HepG2 (cell line): ENCODE data around the gene TMEM198. TPM values are rescaled to one million over a fixed set of nuclear protein-coding genes. Genes with fewer than 3 reads are reported as not detected.

Experiments
- DMAP1 ChIP-seq: IDR thresholded peaks from 2 replicates; pipeline ENCODE4 v1.6.1; 2016
- DNMT3B ChIP-seq: conservative IDR thresholded peaks from 2 replicates; pipeline ENCODE4 v1.6.1; 2016; ENCODE audit warnings: missing biosample characterization, control low read depth
- GATAD1 ChIP-seq: IDR thresholded peaks from 2 replicates; pipeline ENCODE4 v1.6.1; 2016; ENCODE audit warnings: missing genetic modification reagents, missing compliant biosample characterization
- HDAC2 ChIP-seq: sonication (generic); formaldehyde crosslinking; IDR thresholded peaks from 2 replicates; pipeline ENCODE4 v1.4.0; 2020; ENCODE audit warnings: missing genetic modification reagents
- HNRNPH1 ChIP-seq: fragments of 200-400 bp; formaldehyde crosslinking; optimal IDR thresholded peaks from 2 replicates; pipeline ENCODE3; 2017; ENCODE audit warnings: mild to moderate bottlenecking, low read depth, low read length
- KAT8 ChIP-seq: IDR thresholded peaks from 2 replicates; pipeline ENCODE4 v1.6.1; 2016; ENCODE audit warnings: missing genetic modification reagents, missing compliant biosample characterization
- MTA1 ChIP-seq: sonication (generic); formaldehyde crosslinking; IDR thresholded peaks from 2 replicates; pipeline ENCODE4 v1.4.0; 2020; ENCODE audit warnings: missing genetic modification reagents, mild to moderate bottlenecking, borderline replicate concordance
- MTF1 ChIP-seq: sonication (generic); formaldehyde crosslinking; IDR thresholded peaks from 2 replicates; pipeline ENCODE4 v1.5.0; 2020; ENCODE audit warnings: missing genetic modification reagents
- PAX8 ChIP-seq: sonication (generic); formaldehyde crosslinking; IDR thresholded peaks from 2 replicates; pipeline ENCODE4 v1.8.0; 2022; ENCODE audit warnings: mild to moderate bottlenecking, missing genetic modification reagents, borderline replicate concordance
- TBX2 ChIP-seq: sonication (generic); formaldehyde crosslinking; IDR thresholded peaks from 2 replicates; pipeline ENCODE4 v1.5.0; 2020; ENCODE audit warnings: missing genetic modification reagents, mild to moderate bottlenecking, borderline replicate concordance
- ZNF101 ChIP-seq: sonication (generic); formaldehyde crosslinking; IDR thresholded peaks from 2 replicates; pipeline ENCODE4 v1.4.0; 2020; ENCODE audit warnings: mild to moderate bottlenecking, low read depth, missing genetic modification reagents, borderline replicate concordance
- ZNF326 ChIP-seq: sonication (generic); formaldehyde crosslinking; IDR thresholded peaks from 2 replicates; pipeline ENCODE4 v1.4.0; 2020; ENCODE audit warnings: missing genetic modification reagents, borderline replicate concordance
- ZNF431 ChIP-seq: sonication (generic); formaldehyde crosslinking; IDR thresholded peaks from 2 replicates; pipeline ENCODE4 v1.9.0; 2022; ENCODE audit warnings: missing genetic modification reagents, low read depth, mild to moderate bottlenecking, borderline replicate concordance
- ZNF788 ChIP-seq: sonication (generic); formaldehyde crosslinking; IDR thresholded peaks from 2 replicates; pipeline ENCODE4 v1.5.0; 2020; ENCODE audit warnings: mild to moderate bottlenecking, missing genetic modification reagents, borderline replicate concordance
- ZNF792 ChIP-seq: IDR thresholded peaks from 2 replicates; pipeline ENCODE4 v1.6.1; 2016
- polyA plus RNA-seq, 8 experiments: library from polyadenylated mRNA; depleted of rRNA in 3 of 8; stranded (reverse) in 7 of 8; unstranded in 1 of 8; fragments of >200 nt; fragmentation: Illumina TruSeq in 4 of 8; extraction: Trizol in 4 of 8; gene quantifications; 2 replicates each; pipeline versions ENCODE4 v1.2.1 to v1.2.3, GENCODE V29; 2011 to 2016; ENCODE audit warnings: low read depth in 4 of 8, missing spikeins in 1 of 8, mixed read lengths in 1 of 8; ENCODE audit not compliant: insufficient read depth in 1 of 8
- total RNA-seq, 5 experiments: library from RNA; depleted of rRNA; stranded (reverse); fragments of >200 nt; fragmentation: Illumina TruSeq; extraction: Trizol; gene quantifications; 2 replicates each; pipeline ENCODE4 v1.2.3, GENCODE V29; 2016; ENCODE audit warnings: low read depth in 1 of 5
- TF ChIP-seq, protein P1 (sequence below): sonication (generic); formaldehyde crosslinking; IDR thresholded peaks from 2 replicates; pipeline ENCODE4 v1.5.0; 2020; ENCODE audit warnings: mild to moderate bottlenecking, missing genetic modification reagents
- TF ChIP-seq, protein P2 (sequence below): sonication (generic); formaldehyde crosslinking; IDR thresholded peaks from 2 replicates; pipeline ENCODE4 v1.4.0; 2020; ENCODE audit warnings: missing genetic modification reagents
- TF ChIP-seq, protein P3 (sequence below): sonication (generic); formaldehyde crosslinking; IDR thresholded peaks from 2 replicates; pipeline ENCODE4 v1.5.1; 2020; ENCODE audit warnings: missing genetic modification reagents, mild to moderate bottlenecking, borderline replicate concordance
- TF ChIP-seq, protein P4 (sequence below): sonication (generic); formaldehyde crosslinking; IDR thresholded peaks from 2 replicates; pipeline ENCODE4 v1.4.0; 2020; ENCODE audit warnings: missing genetic modification reagents
- TF ChIP-seq, protein P5 (sequence below): IDR thresholded peaks from 2 replicates; pipeline ENCODE4 v1.6.1; 2016; ENCODE audit warnings: low read depth, borderline replicate concordance
- TF ChIP-seq, protein P6 (sequence below): sonication (generic); formaldehyde crosslinking; IDR thresholded peaks from 2 replicates; pipeline ENCODE4 v1.5.0; 2020; ENCODE audit warnings: mild to moderate bottlenecking, missing genetic modification reagents, borderline replicate concordance
- TF ChIP-seq, protein P7 (sequence below): sonication (generic); formaldehyde crosslinking; IDR thresholded peaks from 2 replicates; pipeline ENCODE4 v1.8.1; 2023; ENCODE audit warnings: missing genetic modification reagents, inconsistent platforms, borderline replicate concordance

The TMEM198 gene
- total and polyA plus RNA-seq, 2 of the 13 experiments (the other 11 are each of a cell fraction or from before 2014, with no cell fraction given), result 17.3 to 23.5 TPM

DNA sequence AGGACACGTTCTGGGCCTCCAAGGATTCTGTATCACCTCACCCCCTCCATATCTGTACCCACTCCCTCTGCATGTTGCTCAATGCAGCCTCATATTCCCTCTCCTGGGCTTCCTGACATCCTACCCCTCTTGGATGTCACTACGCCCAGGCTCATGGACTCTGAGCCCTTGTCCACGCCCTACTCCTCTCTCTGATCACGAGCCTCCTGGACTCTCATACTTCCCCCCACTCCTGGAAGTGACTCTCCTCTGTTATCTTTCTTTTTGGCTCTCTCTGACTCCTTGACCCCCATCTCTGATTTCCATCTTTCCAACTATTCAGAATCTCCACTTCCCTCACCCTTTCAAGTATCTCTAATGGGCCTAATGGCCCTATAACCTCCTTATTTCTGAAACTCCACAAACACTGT, 2.1 kb downstream of the TMEM198 start (continued):
- TF ChIP-seq, protein P1, sequence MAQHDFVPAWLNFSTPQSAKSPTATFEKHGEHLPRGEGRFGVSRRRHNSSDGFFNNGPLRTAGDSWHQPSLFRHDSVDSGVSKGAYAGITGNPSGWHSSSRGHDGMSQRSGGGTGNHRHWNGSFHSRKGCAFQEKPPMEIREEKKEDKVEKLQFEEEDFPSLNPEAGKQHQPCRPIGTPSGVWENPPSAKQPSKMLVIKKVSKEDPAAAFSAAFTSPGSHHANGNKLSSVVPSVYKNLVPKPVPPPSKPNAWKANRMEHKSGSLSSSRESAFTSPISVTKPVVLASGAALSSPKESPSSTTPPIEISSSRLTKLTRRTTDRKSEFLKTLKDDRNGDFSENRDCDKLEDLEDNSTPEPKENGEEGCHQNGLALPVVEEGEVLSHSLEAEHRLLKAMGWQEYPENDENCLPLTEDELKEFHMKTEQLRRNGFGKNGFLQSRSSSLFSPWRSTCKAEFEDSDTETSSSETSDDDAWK (CRISPR knock-in tag), result no peak
- peak; percentile 36; the same call in 1 of the 2 replicates for TF ChIP-seq TBX2
- TF ChIP-seq, protein P2, sequence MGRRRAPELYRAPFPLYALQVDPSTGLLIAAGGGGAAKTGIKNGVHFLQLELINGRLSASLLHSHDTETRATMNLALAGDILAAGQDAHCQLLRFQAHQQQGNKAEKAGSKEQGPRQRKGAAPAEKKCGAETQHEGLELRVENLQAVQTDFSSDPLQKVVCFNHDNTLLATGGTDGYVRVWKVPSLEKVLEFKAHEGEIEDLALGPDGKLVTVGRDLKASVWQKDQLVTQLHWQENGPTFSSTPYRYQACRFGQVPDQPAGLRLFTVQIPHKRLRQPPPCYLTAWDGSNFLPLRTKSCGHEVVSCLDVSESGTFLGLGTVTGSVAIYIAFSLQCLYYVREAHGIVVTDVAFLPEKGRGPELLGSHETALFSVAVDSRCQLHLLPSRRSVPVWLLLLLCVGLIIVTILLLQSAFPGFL (CRISPR knock-in tag), result no peak
- TF ChIP-seq ZNF326 (CRISPR knock-in tag), result no peak
- peak; percentile 77 for TF ChIP-seq HDAC2 (CRISPR knock-in tag)
- TF ChIP-seq, protein P3, sequence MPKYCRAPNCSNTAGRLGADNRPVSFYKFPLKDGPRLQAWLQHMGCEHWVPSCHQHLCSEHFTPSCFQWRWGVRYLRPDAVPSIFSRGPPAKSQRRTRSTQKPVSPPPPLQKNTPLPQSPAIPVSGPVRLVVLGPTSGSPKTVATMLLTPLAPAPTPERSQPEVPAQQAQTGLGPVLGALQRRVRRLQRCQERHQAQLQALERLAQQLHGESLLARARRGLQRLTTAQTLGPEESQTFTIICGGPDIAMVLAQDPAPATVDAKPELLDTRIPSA (CRISPR knock-in tag), result no peak
- peak; percentile 39; the same call in 1 of the 2 replicates for TF ChIP-seq ZNF788 (CRISPR knock-in tag)
- TF ChIP-seq, protein P4, sequence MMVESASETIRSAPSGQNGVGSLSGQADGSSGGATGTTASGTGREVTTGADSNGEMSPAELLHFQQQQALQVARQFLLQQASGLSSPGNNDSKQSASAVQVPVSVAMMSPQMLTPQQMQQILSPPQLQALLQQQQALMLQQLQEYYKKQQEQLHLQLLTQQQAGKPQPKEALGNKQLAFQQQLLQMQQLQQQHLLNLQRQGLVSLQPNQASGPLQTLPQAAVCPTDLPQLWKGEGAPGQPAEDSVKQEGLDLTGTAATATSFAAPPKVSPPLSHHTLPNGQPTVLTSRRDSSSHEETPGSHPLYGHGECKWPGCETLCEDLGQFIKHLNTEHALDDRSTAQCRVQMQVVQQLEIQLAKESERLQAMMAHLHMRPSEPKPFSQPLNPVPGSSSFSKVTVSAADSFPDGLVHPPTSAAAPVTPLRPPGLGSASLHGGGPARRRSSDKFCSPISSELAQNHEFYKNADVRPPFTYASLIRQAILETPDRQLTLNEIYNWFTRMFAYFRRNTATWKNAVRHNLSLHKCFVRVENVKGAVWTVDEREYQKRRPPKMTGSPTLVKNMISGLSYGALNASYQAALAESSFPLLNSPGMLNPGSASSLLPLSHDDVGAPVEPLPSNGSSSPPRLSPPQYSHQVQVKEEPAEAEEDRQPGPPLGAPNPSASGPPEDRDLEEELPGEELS (CRISPR knock-in tag), result no peak
- TF ChIP-seq GATAD1 (CRISPR knock-in tag), result peak; percentile 33; the same call in 1 of the 2 replicates
- no peak for TF ChIP-seq HNRNPH1
- TF ChIP-seq, protein P5, sequence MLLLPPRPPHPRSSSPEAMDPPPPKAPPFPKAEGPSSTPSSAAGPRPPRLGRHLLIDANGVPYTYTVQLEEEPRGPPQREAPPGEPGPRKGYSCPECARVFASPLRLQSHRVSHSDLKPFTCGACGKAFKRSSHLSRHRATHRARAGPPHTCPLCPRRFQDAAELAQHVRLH (CRISPR knock-in tag), result peak; percentile 67; the same call in 1 of the 2 replicates
- TF ChIP-seq MTF1, result no peak
- TF ChIP-seq ZNF792 (CRISPR knock-in tag), result peak; percentile 65; the same call in 1 of the 2 replicates
- peak; percentile 52; the same call in 1 of the 2 replicates for TF ChIP-seq ZNF431
- no peak for TF ChIP-seq PAX8 (CRISPR knock-in tag)
- TF ChIP-seq, protein P6, sequence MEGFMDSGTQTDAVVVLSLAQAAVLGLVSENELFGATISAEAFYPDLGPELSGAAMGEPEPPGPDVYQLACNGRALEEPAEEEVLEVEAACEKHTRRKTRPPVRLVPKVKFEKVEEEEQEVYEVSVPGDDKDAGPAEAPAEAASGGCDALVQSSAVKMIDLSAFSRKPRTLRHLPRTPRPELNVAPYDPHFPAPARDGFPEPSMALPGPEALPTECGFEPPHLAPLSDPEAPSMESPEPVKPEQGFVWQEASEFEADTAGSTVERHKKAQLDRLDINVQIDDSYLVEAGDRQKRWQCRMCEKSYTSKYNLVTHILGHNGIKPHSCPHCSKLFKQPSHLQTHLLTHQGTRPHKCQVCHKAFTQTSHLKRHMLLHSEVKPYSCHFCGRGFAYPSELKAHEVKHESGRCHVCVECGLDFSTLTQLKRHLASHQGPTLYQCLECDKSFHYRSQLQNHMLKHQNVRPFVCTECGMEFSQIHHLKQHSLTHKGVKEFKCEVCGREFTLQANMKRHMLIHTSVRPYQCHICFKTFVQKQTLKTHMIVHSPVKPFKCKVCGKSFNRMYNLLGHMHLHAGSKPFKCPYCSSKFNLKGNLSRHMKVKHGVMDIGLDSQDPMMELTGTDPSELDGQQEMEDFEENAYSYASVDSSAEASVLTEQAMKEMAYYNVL (CRISPR knock-in tag), result 0 out of 2 replicates have a peak, but pooled peaks have one; percentile 83
- TF ChIP-seq ZNF101 (CRISPR knock-in tag), result no peak
- peak; percentile 59; the same call in 1 of the 2 replicates for TF ChIP-seq KAT8
- TF ChIP-seq, protein P7, sequence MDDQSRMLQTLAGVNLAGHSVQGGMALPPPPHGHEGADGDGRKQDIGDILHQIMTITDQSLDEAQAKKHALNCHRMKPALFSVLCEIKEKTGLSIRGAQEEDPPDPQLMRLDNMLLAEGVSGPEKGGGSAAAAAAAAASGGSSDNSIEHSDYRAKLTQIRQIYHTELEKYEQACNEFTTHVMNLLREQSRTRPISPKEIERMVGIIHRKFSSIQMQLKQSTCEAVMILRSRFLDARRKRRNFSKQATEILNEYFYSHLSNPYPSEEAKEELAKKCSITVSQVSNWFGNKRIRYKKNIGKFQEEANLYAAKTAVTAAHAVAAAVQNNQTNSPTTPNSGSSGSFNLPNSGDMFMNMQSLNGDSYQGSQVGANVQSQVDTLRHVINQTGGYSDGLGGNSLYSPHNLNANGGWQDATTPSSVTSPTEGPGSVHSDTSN (CRISPR knock-in tag), result no peak
- TF ChIP-seq DMAP1, result 0 out of 2 replicates have a peak, but pooled peaks have one; percentile 31
- TF ChIP-seq DNMT3B (CRISPR knock-in tag), result no peak
- peak; percentile 31; the same call in 1 of the 2 replicates for TF ChIP-seq MTA1
